OCI-LY3 (cell line): Measurements from ENCODE around the gene ISCA1.

Source experiments
- H2AFZ ChIP-seq: fragments of 200-600, 300-600 bp; shearing (Covaris generic); 2 replicates; pipeline ENCODE4 v1.6.0; 2014; ENCODE audit warnings: antibody characterized with exemption, low read depth, low read length
- H3K27ac ChIP-seq: fragments of 200-600, 300-600 bp; sonication (generic); 2 replicates; pipeline ENCODE4 v1.5.1; 2014; ENCODE audit warnings: mild to moderate bottlenecking, low read length, moderate library complexity, mixed read lengths
- H3K27me3 ChIP-seq: fragments of 200-600, 300-600 bp; sonication (generic); 2 replicates; pipeline ENCODE4 v1.6.1; 2014; ENCODE audit warnings: low read depth, low read length, mixed read lengths
- H3K36me3 ChIP-seq: fragments of 200-600, 300-600 bp; sonication (generic); replicated peaks from 2 replicates; pipeline ENCODE3; 2014; ENCODE audit warnings: low read depth, low read length, mixed read lengths
- H3K4me1 ChIP-seq: fragments of 300-600, 200-600 bp; sonication (generic); 2 replicates; pipeline ENCODE4 v1.6.1; 2014; ENCODE audit warnings: low read length, mixed read lengths
- H3K4me2 ChIP-seq: fragments of 200-600, 300-600 bp; sonication (generic); 2 replicates; pipeline ENCODE4 v1.6.1; 2014; ENCODE audit warnings: low read length, mixed read lengths
- H3K4me3 ChIP-seq: fragments of 300-600, 200-600 bp; sonication (generic); 2 replicates; pipeline ENCODE4 v1.5.1; 2014; ENCODE audit warnings: antibody characterized with exemption, mild to moderate bottlenecking, low read length, moderate library complexity
- H3K79me2 ChIP-seq: fragments of 300-600, 200-600 bp; shearing (Covaris generic); 2 replicates; pipeline ENCODE4 v1.6.1; 2014; ENCODE audit warnings: mild to moderate bottlenecking, low read length, mixed read lengths
- H3K9ac ChIP-seq: fragments of 300-600, 200-600 bp; shearing (Covaris generic); 2 replicates; pipeline ENCODE4 v1.6.0; 2014; ENCODE audit warnings: mild to moderate bottlenecking, low read length, moderate library complexity
- H3K9me3 ChIP-seq: fragments of 200-600, 300-600 bp; shearing (Covaris generic); 2 replicates; pipeline ENCODE4 v1.6.1; 2014; ENCODE audit warnings: low read length, mixed read lengths; ENCODE audit not compliant: insufficient read depth
- H4K20me1 ChIP-seq: fragments of 200-600, 300-600 bp; sonication (generic); 2 replicates; pipeline ENCODE4 v1.6.1; 2016; ENCODE audit warnings: low read length, mixed read lengths; ENCODE audit not compliant: insufficient read depth
- CTCF ChIP-seq: fragments of 200-600, 300-600 bp; sonication (generic); IDR thresholded peaks from 2 replicates; pipeline ENCODE4 v1.5.1; 2014; ENCODE audit warnings: antibody characterized with exemption, low read length, low read depth
- EZH2phosphoT487 ChIP-seq: fragments of 200-600 bp; shearing (Covaris generic); IDR thresholded peaks from 2 replicates; pipeline ENCODE4 v1.6.1; 2018; ENCODE audit warnings: antibody characterized with exemption, mixed run types, low read depth

Gene ISCA1

GRCh38 chr9:86282077-86282978 is at the start of gene ISCA1:
Gene ISCA1, minus strand, starts transcription at chr9:86282538. Its CDS starts 80 bp downstream, at chr9:86282458.
- peak within 1 kb of the TSS; percentile 86 for H3K4me3 ChIP-seq
- H3K36me3 ChIP-seq: peaks cover 18% of the 10 kb centered on the region
- peaks cover 47% of the 10 kb centered on the region for H3K4me1 ChIP-seq
- TF ChIP-seq CTCF (no peak), EZH2phosphoT487 (no peak)
- H3K27ac ChIP-seq: peak within 1 kb of the TSS; percentile 76
- no peaks in the 10 kb centered on the region for H3K9me3 ChIP-seq
- peak within 1 kb of the TSS; percentile 97 for H3K4me2 ChIP-seq
- H3K27me3 ChIP-seq: no peaks in the 10 kb centered on the region
- peak within 1 kb of the TSS; percentile 87 for H2AFZ ChIP-seq
- H3K9ac ChIP-seq: peak within 1 kb of the TSS; percentile 71
- peaks cover 28% of the 10 kb centered on the region for H4K20me1 ChIP-seq
- peaks cover 46% of the 10 kb centered on the region for H3K79me2 ChIP-seq

- no peaks in the 10 kb centered on the region for H3K27me3 ChIP-seq
- no peak for TF ChIP-seq CTCF
- TF ChIP-seq EZH2phosphoT487: no peak
- peaks cover 7% of the 10 kb centered on the region; the same call in 1 of the 2 replicates for H4K20me1 ChIP-seq
- no peak overlapping the region for H3K9ac ChIP-seq
- H3K4me3 ChIP-seq: no peak overlapping the region
- no peaks in the 10 kb centered on the region for H3K4me1 ChIP-seq
- no peaks in the 10 kb centered on the region for H3K79me2 ChIP-seq
- H3K4me2 ChIP-seq: no peak overlapping the region
- no peak overlapping the region for H2AFZ ChIP-seq
- H3K9me3 ChIP-seq: no peaks in the 10 kb centered on the region
- H3K27ac ChIP-seq: no peak overlapping the region
- peaks cover 56% of the 10 kb centered on the region for H3K36me3 ChIP-seq
Measured at GRCh38 chr9:86330186-86330585, 47.8 kb upstream of the ISCA1 start.

- Histone ChIP-seq H2AFZ (no peak overlapping the region), H3K36me3 (peaks cover 56% of the 10 kb centered on the region), H3K27ac (no peak overlapping the region), H3K9me3 (no peaks in the 10 kb centered on the region), H3K4me1 (peaks cover 3% of the 10 kb centered on the region; the same call in 1 of the 2 replicates), H4K20me1 (peaks cover 7% of the 10 kb centered on the region; the same call in 1 of the 2 replicates), H3K27me3 (no peaks in the 10 kb centered on the region), H3K4me3 (no peak overlapping the region), H3K9ac (no peak overlapping the region), H3K79me2 (no peaks in the 10 kb centered on the region), H3K4me2 (no peak overlapping the region)
- TF ChIP-seq CTCF: no peak
- no peak for TF ChIP-seq EZH2phosphoT487
Measured at GRCh38 chr9:86329649-86330048, 47.3 kb upstream of the ISCA1 start.

- Histone ChIP-seq H3K9me3 (no peaks in the 10 kb centered on the region), H3K36me3 (peaks cover 55% of the 10 kb centered on the region), H3K27ac (no peak overlapping the region), H3K9ac (no peak overlapping the region), H4K20me1 (peaks cover 7% of the 10 kb centered on the region; the same call in 1 of the 2 replicates), H3K4me1 (peaks cover 10% of the 10 kb centered on the region; the same call in 1 of the 2 replicates), H3K79me2 (no peaks in the 10 kb centered on the region), H3K4me3 (no peak overlapping the region), H2AFZ (no peak overlapping the region), H3K4me2 (no peak overlapping the region), H3K27me3 (no peaks in the 10 kb centered on the region)
- TF ChIP-seq CTCF (no peak), EZH2phosphoT487 (no peak)
Measured at GRCh38 chr9:86328156-86328555, 45.8 kb upstream of the ISCA1 start.
